Mucosa of rectum (tissue), 2 donors: ENCODE data around the gene MYO15B.
A peak's percentile ranks its signal among the peaks of the same experiment; 100 is the strongest.

ENCODE experiments used
- H3K27ac ChIP-seq, 2 donors: one replicate each; pipeline ENCODE4 v1.7.0; 2013; ENCODE audit warnings: inconsistent platforms in 2 of 2, low read depth in 2 of 2, low read length in 2 of 2
- H3K27me3 ChIP-seq, 2 donors: one replicate each; pipeline ENCODE4 v1.7.0; 2013; ENCODE audit warnings: low read length in 2 of 2; ENCODE audit not compliant: control insufficient read depth in 2 of 2, insufficient read depth in 2 of 2
- H3K36me3 ChIP-seq, 2 donors: one replicate each; pipeline ENCODE4 v1.7.0; 2013; ENCODE audit warnings: low read length in 2 of 2; ENCODE audit not compliant: control insufficient read depth in 2 of 2, insufficient read depth in 2 of 2
- H3K4me1 ChIP-seq, 2 donors: one replicate each; pipeline ENCODE4 v1.7.0; 2013; ENCODE audit warnings: low read length in 2 of 2, mild to moderate bottlenecking in 1 of 2; ENCODE audit not compliant: control insufficient read depth in 2 of 2, insufficient read depth in 2 of 2
- H3K4me3 ChIP-seq, 2 donors: one replicate each; pipeline ENCODE4 v1.7.0; 2013; ENCODE audit warnings: low read length in 2 of 2
- H3K9ac ChIP-seq, 2 donors: one replicate each; pipeline ENCODE4 v1.7.0; 2013; ENCODE audit warnings: low read length in 2 of 2, low read depth in 1 of 2, mild to moderate bottlenecking in 1 of 2
- H3K9me3 ChIP-seq, 2 donors: one replicate each; pipeline ENCODE4 v1.7.0; 2013; ENCODE audit warnings: low read length in 2 of 2; ENCODE audit not compliant: control insufficient read depth in 2 of 2
- donor health status: healthy.
- donor health status: Normal muscosa, but diverticular disease.

The MYO15B gene

GRCh38 chr17:75601057-75601987 is 13.7 kb downstream of the MYO15B start:
- Histone ChIP-seq H3K9ac (no peak overlapping the region), H3K4me1 (peaks cover 11 to 25% of the 10 kb centered on the region in 2 donors), H3K4me3 (no peak overlapping the region), H3K36me3 (no peaks in the 10 kb centered on the region), H3K9me3 (no peaks in the 10 kb centered on the region), H3K27me3 (no peaks in the 10 kb centered on the region), H3K27ac (peak overlapping the region; percentile 30 to 58)

GRCh38 chr17:75602644-75603043 is 15.0 kb downstream of the MYO15B start:
- H3K27ac ChIP-seq = peak overlapping the region in 1 of 2 donors; percentile 85
- H3K36me3 ChIP-seq = no peaks in the 10 kb centered on the region
- no peak overlapping the region for H3K9ac ChIP-seq
- peaks cover 11 to 31% of the 10 kb centered on the region in 2 donors for H3K4me1 ChIP-seq
- no peaks in the 10 kb centered on the region for H3K9me3 ChIP-seq
- H3K4me3 ChIP-seq = no peak overlapping the region
- H3K27me3 ChIP-seq = no peaks in the 10 kb centered on the region

- Histone ChIP-seq H3K9me3 (no peaks in the 10 kb centered on the region), H3K36me3 (no peaks in the 10 kb centered on the region), H3K27ac (peak overlapping the region; percentile 61 to 85), H3K4me1 (peaks cover 11 to 33% of the 10 kb centered on the region in 2 donors), H3K9ac (no peak overlapping the region), H3K4me3 (no peak overlapping the region), H3K27me3 (no peaks in the 10 kb centered on the region)
Observed at GRCh38 chr17:75603123-75603522, 15.5 kb downstream of the MYO15B start.

GRCh38 chr17:75604034-75604695 is 16.6 kb downstream of the MYO15B start:
- Histone ChIP-seq H3K9ac (peak overlapping the region in 1 of 2 donors; percentile 33), H3K27me3 (no peaks in the 10 kb centered on the region), H3K36me3 (no peaks in the 10 kb centered on the region), H3K4me1 (peaks cover 11 to 33% of the 10 kb centered on the region in 2 donors), H3K27ac (peak overlapping the region; percentile 61 to 85), H3K4me3 (peak overlapping the region in 1 of 2 donors; percentile 13), H3K9me3 (no peaks in the 10 kb centered on the region)

- H3K27me3 ChIP-seq = no peaks in the 10 kb centered on the region
- no peak overlapping the region for H3K27ac ChIP-seq
- peaks cover 18 to 44% of the 10 kb centered on the region in 2 donors for H3K4me1 ChIP-seq
- no peak overlapping the region for H3K4me3 ChIP-seq
- H3K9me3 ChIP-seq = no peaks in the 10 kb centered on the region
- H3K9ac ChIP-seq = no peak overlapping the region
- H3K36me3 ChIP-seq = no peaks in the 10 kb centered on the region
Observed at GRCh38 chr17:75605790-75606189, 18.2 kb downstream of the MYO15B start.

GRCh38 chr17:75607086-75607485 is 19.5 kb downstream of the MYO15B start:
- H3K4me3 ChIP-seq = no peak overlapping the region
- no peaks in the 10 kb centered on the region for H3K27me3 ChIP-seq
- no peaks in the 10 kb centered on the region for H3K9me3 ChIP-seq
- peaks cover 29 to 49% of the 10 kb centered on the region in 2 donors for H3K4me1 ChIP-seq
- H3K36me3 ChIP-seq = no peaks in the 10 kb centered on the region
- H3K27ac ChIP-seq = peak overlapping the region; percentile 43 to 65
- no peak overlapping the region for H3K9ac ChIP-seq

GRCh38 chr17:75610103-75610984 is 22.7 kb downstream of the MYO15B start:
- Histone ChIP-seq H3K36me3 (peaks cover 11 to 12% of the 10 kb centered on the region in 2 donors), H3K27ac (peak overlapping the region; percentile 89 to 94), H3K9ac (peak overlapping the region; percentile 74 to 80)

GRCh38 chr17:75611851-75612429 is 24.3 kb downstream of the MYO15B start:
- H3K36me3 ChIP-seq = peaks cover 22 to 23% of the 10 kb centered on the region in 2 donors
- H3K9ac ChIP-seq = peak overlapping the region; percentile 74 to 80

More at GRCh38 chr17:75610103-75610984, 22.7 kb downstream of the MYO15B start:
- Histone ChIP-seq H3K9me3 (no peaks in the 10 kb centered on the region), H3K27me3 (no peaks in the 10 kb centered on the region), H3K4me3 (peak overlapping the region; percentile 65 to 67), H3K4me1 (peaks cover 32 to 56% of the 10 kb centered on the region in 2 donors)

GRCh38 chr17:75612906-75613626 is 25.5 kb downstream of the MYO15B start:
- Histone ChIP-seq H3K27ac (peak overlapping the region; percentile 89 to 94), H3K36me3 (peaks cover 24 to 27% of the 10 kb centered on the region in 2 donors), H3K9ac (peak overlapping the region in 1 of 2 donors; percentile 80), H3K27me3 (no peaks in the 10 kb centered on the region), H3K9me3 (no peaks in the 10 kb centered on the region), H3K4me1 (peaks cover 53 to 72% of the 10 kb centered on the region in 2 donors), H3K4me3 (peak overlapping the region; percentile 7 to 14)

More at GRCh38 chr17:75611851-75612429, 24.3 kb downstream of the MYO15B start:
- peak overlapping the region; percentile 65 to 67 for H3K4me3 ChIP-seq
- H3K27me3 ChIP-seq = no peaks in the 10 kb centered on the region
- H3K4me1 ChIP-seq = peaks cover 43 to 66% of the 10 kb centered on the region in 2 donors
- no peaks in the 10 kb centered on the region for H3K9me3 ChIP-seq
- H3K27ac ChIP-seq = peak overlapping the region; percentile 89 to 94
